Fibroblast of lung (primary cell): ENCODE measurements around the gene TARBP2. TPM values are rescaled to one million over a fixed set of nuclear protein-coding genes. Genes with fewer than 3 reads are reported as not detected.

Source experiments
- DNase-seq, 2 donors: peaks; one replicate each; pipeline versions ENCODE4 v3.0.0 to v3.0.0-alpha.2; 2010; ENCODE audit warnings: low read depth in 2 of 2
- H2AFZ ChIP-seq: 2 replicates; pipeline ENCODE4 v1.5.1; 2012; ENCODE audit warnings: low read length, control low read depth, inconsistent platforms
- H3K27ac ChIP-seq: 2 replicates; pipeline ENCODE4 v1.5.1; 2011; ENCODE audit warnings: low read length, control low read depth; ENCODE audit not compliant: insufficient read depth
- H3K27me3 ChIP-seq: 2 replicates; pipeline ENCODE4 v1.5.1; 2011; ENCODE audit warnings: mild to moderate bottlenecking, low read length; ENCODE audit not compliant: control insufficient read depth, insufficient read depth
- H3K36me3 ChIP-seq: 2 replicates; pipeline ENCODE4 v1.5.1; 2011; ENCODE audit warnings: low read length; ENCODE audit not compliant: control insufficient read depth, insufficient read depth
- H3K4me1 ChIP-seq: 2 replicates; pipeline ENCODE4 v1.5.1; 2011; ENCODE audit warnings: low read length; ENCODE audit not compliant: control insufficient read depth, insufficient read depth; ENCODE audit errors: extremely low read depth
- H3K4me2 ChIP-seq: 2 replicates; pipeline ENCODE4 v1.5.1; 2011; ENCODE audit warnings: low read length, control low read depth; ENCODE audit not compliant: insufficient read depth; ENCODE audit errors: extremely low read depth
- H3K4me3 ChIP-seq, 4 experiments: fragments of 200-600 bp in 1 of 4; sonication (generic) in 1 of 4; replicated peaks in 1 of 4; 2 replicates each; pipeline ENCODE4 v1.5.1; 2011 to 2016; ENCODE audit warnings: low read length in 4 of 4, low read depth in 3 of 4, mild to moderate bottlenecking in 3 of 4, control low read depth in 2 of 4, inconsistent platforms in 1 of 4, mixed read lengths in 1 of 4; ENCODE audit not compliant: insufficient read depth in 1 of 4; ENCODE audit errors: control extremely low read depth in 1 of 4
- H3K79me2 ChIP-seq: 2 replicates; pipeline ENCODE4 v1.5.1; 2012; ENCODE audit warnings: mild to moderate bottlenecking, low read length, inconsistent platforms; ENCODE audit not compliant: control insufficient read depth, insufficient read depth
- H3K9ac ChIP-seq: 2 replicates; pipeline ENCODE4 v1.5.1; 2011; ENCODE audit warnings: mild to moderate bottlenecking, low read length, control low read depth; ENCODE audit not compliant: insufficient read depth
- H3K9me3 ChIP-seq: 2 replicates; pipeline ENCODE4 v1.5.1; 2012; ENCODE audit warnings: low read depth, low read length; ENCODE audit not compliant: control insufficient read depth, insufficient read depth
- H4K20me1 ChIP-seq: 2 replicates; pipeline ENCODE4 v1.5.1; 2011; ENCODE audit warnings: low read length; ENCODE audit not compliant: control insufficient read depth, insufficient read depth; ENCODE audit errors: extremely low read depth
- CTCF ChIP-seq, 2 donors: IDR thresholded peaks in 1 of 2; conservative IDR thresholded peaks in 1 of 2; 1 replicate in 1 of 2; 2 replicates in 1 of 2; pipeline ENCODE4 v1.5.1; 2011 to 2012; ENCODE audit warnings: low read length in 2 of 2, control low read depth in 1 of 2, inconsistent platforms in 1 of 2, low read depth in 1 of 2, mild to moderate bottlenecking in 1 of 2
- EZH2 ChIP-seq: IDR thresholded peaks from 2 replicates; pipeline ENCODE4 v1.5.1; 2012; ENCODE audit warnings: low read length, control low read depth, mild to moderate bottlenecking; ENCODE audit errors: missing control alignments
- polyA plus RNA-seq, 2 donors: library from polyadenylated mRNA; depleted of rRNA in 1 of 2; stranded (reverse) in 1 of 2; unstranded in 1 of 2; fragments of >200 nt; gene quantifications; 2 replicates each; pipeline ENCODE4 v1.2.1, GENCODE V29; 2011 to 2012; ENCODE audit warnings: missing spikeins in 1 of 2
- total RNA-seq: library from RNA; depleted of rRNA; stranded (reverse); fragments of >200 nt; gene quantifications from 2 replicates; pipeline ENCODE4 v1.2.1, GENCODE V29; 2014

TARBP2 gene
- total and polyA plus RNA-seq, 2 donors (not counting 1 experiment from before 2014, with no cell fraction given), result 19.8 to 39.3 TPM

GRCh38 chr12:53482626-53483168 lies 18.4 kb upstream of the TARBP2 start:
- H3K9ac ChIP-seq, result no peak overlapping the region
- no peak for DNase-seq
- H2AFZ ChIP-seq, result no peak overlapping the region
- H3K4me3 ChIP-seq, result no peak overlapping the region
- H3K9me3 ChIP-seq, result no peaks in the 10 kb centered on the region
- peaks cover 46% of the 10 kb centered on the region for H3K36me3 ChIP-seq
- H3K27ac ChIP-seq, result no peak overlapping the region
- no peak for TF ChIP-seq EZH2
- TF ChIP-seq CTCF (conservative IDR thresholded peaks at IDR 0.05 in 1 of 2, IDR thresholded peaks at IDR 0.05 in 1 of 2; ENCODE audit: low read depth in 1 of 2, low read length in 2 of 2), result no peak
- no peaks in the 10 kb centered on the region for H3K27me3 ChIP-seq
- no peak overlapping the region for H3K4me2 ChIP-seq
- peaks cover 6% of the 10 kb centered on the region for H3K79me2 ChIP-seq
- H4K20me1 ChIP-seq, result no peaks in the 10 kb centered on the region
- H3K4me1 ChIP-seq, result peaks cover 24% of the 10 kb centered on the region

DNA sequence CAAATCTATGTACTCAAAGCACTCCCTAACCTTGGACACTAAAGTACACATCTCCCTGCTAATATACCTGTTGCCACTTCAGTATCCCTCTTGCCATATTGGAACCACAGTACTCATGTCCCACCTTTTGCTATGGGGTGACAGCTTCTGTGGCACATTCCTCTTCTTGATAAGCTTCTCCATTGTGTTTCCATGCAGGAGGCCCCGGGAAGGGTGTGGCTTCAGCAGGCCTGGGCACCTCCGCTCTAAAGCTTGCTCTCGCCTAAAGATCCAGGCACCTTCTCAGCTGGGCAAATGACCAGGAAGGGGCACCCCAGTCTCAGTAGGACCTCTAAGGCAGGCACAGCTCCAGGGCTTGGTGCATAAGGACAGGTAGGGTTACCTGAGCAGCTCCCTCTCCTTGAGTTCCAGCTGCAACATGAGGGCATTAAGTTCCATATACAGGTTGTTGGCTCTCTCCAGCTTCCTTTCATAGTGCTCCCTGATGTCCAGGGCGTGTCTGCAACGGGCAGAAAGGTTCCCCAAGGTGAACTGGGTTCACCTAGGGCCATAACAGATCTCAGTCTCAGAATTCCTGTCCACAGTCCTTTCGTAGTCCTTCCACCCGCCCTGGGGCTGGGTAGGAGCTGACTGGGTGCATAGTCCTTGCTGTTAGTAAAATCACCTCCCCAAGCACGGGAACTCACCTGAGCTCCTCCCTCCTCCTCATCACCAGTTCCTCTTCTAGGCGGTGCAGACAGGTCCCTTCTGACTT lies 17.7 kb upstream of the TARBP2 start:
- Histone ChIP-seq H3K9ac (no peak overlapping the region), H3K27ac (no peak overlapping the region), H3K4me3 (no peak overlapping the region), H3K27me3 (no peaks in the 10 kb centered on the region), H3K4me1 (peaks cover 24% of the 10 kb centered on the region), H3K9me3 (no peaks in the 10 kb centered on the region), H3K36me3 (peaks cover 47% of the 10 kb centered on the region), H3K4me2 (no peak overlapping the region), H4K20me1 (no peaks in the 10 kb centered on the region), H2AFZ (no peak overlapping the region), H3K79me2 (peaks cover 4% of the 10 kb centered on the region)
- no peak for DNase-seq
- TF ChIP-seq EZH2 (no peak), CTCF (conservative IDR thresholded peaks at IDR 0.05 in 1 of 2, IDR thresholded peaks at IDR 0.05 in 1 of 2; ENCODE audit: low read depth in 1 of 2, low read length in 2 of 2) (no peak)

- Histone ChIP-seq H3K36me3 (peaks cover 47% of the 10 kb centered on the region), H3K27ac (no peak overlapping the region), H3K9ac (no peak overlapping the region), H3K79me2 (peaks cover 4% of the 10 kb centered on the region), H3K4me2 (no peak overlapping the region), H2AFZ (no peak overlapping the region), H3K27me3 (no peaks in the 10 kb centered on the region), H3K4me3 (no peak overlapping the region), H3K4me1 (peaks cover 24% of the 10 kb centered on the region), H4K20me1 (no peaks in the 10 kb centered on the region), H3K9me3 (no peaks in the 10 kb centered on the region)
- no peak for DNase-seq
- TF ChIP-seq CTCF (conservative IDR thresholded peaks at IDR 0.05 in 1 of 2, IDR thresholded peaks at IDR 0.05 in 1 of 2; ENCODE audit: low read depth in 1 of 2, low read length in 2 of 2), result no peak
- no peak for TF ChIP-seq EZH2
Observed at GRCh38 chr12:53483979-53484377, 17.1 kb upstream of the TARBP2 start.
